Measurements from ENCODE around the gene RTN4IP1.

The RTN4IP1 gene

GRCh38 chr6:106666282-106667021 is 37.2 kb upstream of the RTN4IP1 start:
- no peak overlapping the region for H3K27ac ChIP-seq
- no peak for TF ChIP-seq ZFX (IDR thresholded peaks at IDR 0.05)

GRCh38 chr6:106662458-106662857 is 33.2 kb upstream of the RTN4IP1 start:
- TF ChIP-seq ZFX (IDR thresholded peaks at IDR 0.05) (no peak), CTCF (conservative IDR thresholded peaks at IDR 0.05) (no peak)

GRCh38 chr6:106659859-106660258 is 30.6 kb upstream of the RTN4IP1 start:
- H3K27ac ChIP-seq: no peak overlapping the region
- TF ChIP-seq CTCF (conservative IDR thresholded peaks at IDR 0.05) (no peak), ZFX (IDR thresholded peaks at IDR 0.05) (no peak)

More at GRCh38 chr6:106662458-106662857, 33.2 kb upstream of the RTN4IP1 start:
- H3K27ac ChIP-seq: no peak overlapping the region

- H3K27ac ChIP-seq: no peak overlapping the region
- no peak for TF ChIP-seq ZFX (IDR thresholded peaks at IDR 0.05)
- no peak for TF ChIP-seq CTCF (conservative IDR thresholded peaks at IDR 0.05)
These were observed 29.2 kb upstream of the RTN4IP1 start for GRCh38 chr6:106658469-106658868.

GRCh38 chr6:106648651-106649308 is 19.5 kb upstream of the RTN4IP1 start:
- no peak overlapping the region for H3K27ac ChIP-seq
- no peak for TF ChIP-seq ZFX (IDR thresholded peaks at IDR 0.05)
- TF ChIP-seq CTCF (conservative IDR thresholded peaks at IDR 0.05): no peak

- TF ChIP-seq CTCF (conservative IDR thresholded peaks at IDR 0.05) (no peak), ZFX (IDR thresholded peaks at IDR 0.05) (no peak)
- H3K27ac ChIP-seq: no peak overlapping the region
These were observed 13.8 kb upstream of the RTN4IP1 start for GRCh38 chr6:106643061-106643460.

- H3K27ac ChIP-seq: peak overlapping the region; percentile 40
- TF ChIP-seq CTCF (conservative IDR thresholded peaks at IDR 0.05) (no peak), ZFX (IDR thresholded peaks at IDR 0.05) (no peak)
These were observed 13.2 kb upstream of the RTN4IP1 start for GRCh38 chr6:106642476-106642875.
